ENCODE data around the gene NVL.

NVL gene

DNA sequence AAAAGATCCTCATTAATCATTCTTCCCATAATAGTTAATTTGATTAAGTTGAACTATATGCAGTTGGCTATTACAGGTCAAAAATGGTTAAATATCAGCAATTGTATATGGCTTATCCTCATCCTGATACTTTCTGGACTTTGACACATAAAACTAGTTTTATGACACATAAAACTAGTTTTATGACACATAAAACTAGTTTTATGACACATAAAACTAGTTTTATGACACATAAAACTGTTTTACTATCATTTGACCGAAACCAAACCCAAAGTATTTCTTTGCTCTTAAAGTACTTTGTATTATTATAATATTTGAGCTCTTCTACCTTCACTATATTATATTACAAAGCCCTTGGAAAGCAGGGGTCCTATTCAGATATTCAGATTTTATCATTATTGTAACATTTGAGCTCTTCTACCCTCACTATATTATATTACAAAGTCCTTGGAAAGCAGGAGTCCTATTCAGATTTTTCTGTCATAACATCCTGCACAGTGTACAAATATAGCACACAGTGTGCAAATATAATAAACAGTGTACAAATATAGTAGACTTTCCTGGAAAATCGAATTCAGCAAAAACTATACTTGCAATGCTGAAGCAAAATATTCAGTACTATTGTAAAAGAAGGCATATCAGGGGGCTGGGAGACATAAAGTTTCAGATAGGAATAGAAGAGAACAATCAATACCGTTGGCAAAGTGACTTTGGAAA is 53.0 kb downstream of the NVL start:
- no peak for DNase-seq

DNA sequence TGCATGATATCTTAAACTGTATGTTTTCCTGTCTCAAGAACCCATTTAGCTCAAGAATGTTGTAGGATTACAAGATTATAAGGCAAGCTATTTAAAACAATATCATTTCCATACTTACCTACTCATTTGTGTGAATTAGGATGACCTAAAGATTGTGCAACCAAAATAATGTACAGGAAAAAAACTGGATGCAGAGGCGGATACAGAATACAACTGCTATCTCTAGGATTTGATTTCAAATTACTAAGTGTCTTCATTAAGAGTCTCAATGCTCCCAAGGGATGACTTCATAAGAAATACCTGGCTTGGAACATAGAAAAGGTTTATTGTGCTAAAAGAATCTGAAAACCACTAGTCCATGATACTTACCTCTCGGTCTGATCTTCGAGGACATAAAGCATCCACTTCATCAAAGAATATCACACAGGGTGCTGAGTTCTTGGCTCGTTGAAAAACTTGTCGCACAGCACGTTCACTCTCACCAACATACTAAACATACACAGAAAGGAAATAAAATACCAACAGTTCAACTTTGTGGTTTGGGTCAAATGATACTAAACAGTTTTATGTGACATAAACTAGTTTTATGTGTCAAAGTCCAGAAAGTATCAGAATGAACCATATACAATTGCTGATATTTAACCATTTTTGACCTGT is 54.9 kb downstream of the NVL start:
- DNase-seq: no peak

DNA sequence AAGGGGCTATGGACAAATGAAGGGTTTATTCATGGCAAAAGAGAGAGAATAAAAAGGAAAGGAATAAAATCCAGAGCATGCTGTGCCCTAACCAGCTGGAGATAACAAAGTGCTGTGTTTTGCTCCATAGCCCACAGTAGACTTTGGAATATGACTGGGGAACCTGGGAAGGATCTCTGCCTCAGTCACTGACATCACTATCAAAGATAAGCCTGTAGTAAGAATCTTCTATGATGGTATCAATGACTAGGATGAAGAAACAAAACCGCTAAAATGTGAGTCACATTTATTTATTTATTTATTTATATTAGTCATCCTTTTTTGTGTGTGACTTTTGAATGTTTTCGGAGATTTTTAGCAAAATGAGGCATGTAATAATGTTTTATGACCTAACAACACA is 56.3 kb downstream of the NVL start:
- no peak for DNase-seq

DNA sequence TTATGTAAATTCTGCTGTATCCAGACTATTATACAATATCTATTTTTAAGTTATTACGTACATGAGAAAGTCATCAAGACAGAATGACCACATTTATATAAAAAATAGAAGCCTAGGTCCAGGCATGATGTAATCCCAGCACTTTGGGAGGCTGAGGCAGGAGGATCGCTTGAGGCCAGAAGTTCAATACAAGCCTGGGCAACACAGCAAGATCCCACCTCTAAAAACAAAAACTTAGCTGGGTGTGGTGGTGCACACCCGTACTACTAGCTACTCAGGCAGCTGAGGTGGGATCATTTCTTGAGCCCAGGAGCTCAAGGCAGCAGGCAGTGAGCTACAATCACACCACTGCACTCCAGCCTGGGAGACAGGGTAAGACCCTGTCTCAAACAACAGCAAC is 58.9 kb downstream of the NVL start:
- DNase-seq: no peak

DNA sequence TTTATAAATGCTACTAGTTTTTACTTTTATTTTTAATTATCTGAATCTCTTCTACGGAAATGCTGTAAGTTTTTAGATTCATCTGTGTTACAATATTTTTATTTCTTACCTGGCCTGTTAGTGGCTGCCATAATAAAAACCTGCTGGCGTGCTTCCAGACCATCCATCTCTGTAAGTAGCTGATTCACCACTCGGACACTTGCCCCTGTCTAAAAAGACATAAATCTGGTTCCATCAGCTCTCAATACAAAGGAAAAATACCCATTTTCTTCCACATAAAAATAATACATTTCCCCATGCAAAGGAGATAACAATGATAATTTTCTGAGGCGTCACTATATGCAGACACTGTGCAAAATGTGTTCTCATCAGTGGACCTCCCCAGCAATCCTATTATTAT is 62.0 kb downstream of the NVL start:
- DNase-seq: no peak

DNA sequence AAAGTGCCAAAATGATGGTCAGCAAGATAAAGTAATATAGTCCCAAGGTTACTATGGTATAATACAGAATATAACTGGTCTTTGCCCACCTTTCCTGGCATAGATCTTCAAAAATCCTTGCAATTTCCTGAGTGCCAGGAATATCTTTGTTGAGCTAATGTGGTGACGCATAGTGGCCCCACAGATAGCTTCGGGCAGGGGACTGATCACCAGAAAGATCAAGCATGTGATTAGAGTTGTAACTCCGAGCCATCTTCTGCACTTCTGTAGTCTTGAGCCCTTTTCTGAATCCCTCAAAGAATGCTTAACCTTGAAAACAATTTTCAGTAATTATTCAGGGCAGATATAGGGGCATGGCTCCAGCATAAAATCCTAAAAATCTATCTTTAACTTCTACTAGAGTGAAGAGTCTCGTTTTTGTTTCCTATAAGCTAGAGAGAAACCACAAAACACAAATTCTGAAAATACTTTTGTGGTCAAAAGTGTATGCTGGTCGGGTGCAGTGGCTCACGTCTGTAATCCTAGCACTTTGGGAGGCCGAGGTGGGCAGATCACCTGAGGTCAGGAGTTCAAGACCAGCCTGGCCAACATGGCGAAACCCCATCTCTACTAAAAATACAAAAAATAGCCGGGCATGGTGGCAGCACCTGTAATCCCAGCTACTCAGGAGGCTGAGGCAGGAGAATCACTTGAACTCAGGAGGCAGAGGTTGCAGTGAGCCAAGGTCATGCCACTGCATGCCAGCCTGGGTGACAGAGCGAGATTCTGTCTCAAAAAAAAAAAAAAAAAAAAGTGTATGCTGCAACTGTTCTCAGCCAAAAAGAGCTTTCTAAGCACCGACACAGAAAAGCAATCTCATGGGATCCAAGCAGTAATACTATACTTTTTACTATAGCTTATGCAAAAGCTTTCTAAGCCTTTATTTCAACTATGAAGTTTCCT is 62.8 kb downstream of the NVL start:
- no peak for DNase-seq

DNA sequence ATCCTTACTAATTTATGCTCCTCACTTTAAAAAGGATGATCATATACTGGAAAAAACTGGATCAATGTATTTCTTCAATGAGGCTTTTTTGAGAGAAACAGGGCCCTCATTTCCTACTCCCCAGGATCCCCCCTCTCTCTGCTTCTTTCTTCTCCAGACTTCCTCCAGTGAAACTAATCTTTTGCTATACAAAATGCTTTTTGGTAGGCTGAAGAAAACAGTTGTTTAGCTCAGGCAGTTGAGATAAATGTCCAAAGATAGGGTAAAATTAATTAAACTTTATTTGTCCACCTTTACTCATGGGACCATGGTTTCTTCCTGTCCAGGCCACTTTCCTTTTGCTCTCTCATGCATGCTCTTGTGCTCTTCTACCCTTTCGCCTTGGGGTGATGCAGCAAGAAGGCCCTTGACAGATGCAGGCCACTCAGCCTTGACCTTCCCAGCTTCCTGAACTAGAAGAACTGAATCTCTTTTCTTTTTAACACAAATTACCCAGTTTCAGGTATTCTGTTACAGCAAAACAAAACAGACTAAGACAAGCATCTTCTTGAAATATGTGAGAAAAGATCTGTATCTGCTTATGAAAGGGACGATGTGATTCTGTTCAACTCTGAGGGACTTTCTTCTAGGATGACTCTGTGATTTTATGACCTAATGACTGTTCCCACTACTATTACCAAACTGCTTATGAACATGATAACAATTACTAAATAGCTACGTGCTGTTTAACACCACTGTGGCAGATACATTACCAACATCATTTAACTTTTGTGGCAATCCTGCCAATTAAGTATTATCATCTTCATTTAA is 63.7 kb downstream of the NVL start:
- DNase-seq: no peak

DNA sequence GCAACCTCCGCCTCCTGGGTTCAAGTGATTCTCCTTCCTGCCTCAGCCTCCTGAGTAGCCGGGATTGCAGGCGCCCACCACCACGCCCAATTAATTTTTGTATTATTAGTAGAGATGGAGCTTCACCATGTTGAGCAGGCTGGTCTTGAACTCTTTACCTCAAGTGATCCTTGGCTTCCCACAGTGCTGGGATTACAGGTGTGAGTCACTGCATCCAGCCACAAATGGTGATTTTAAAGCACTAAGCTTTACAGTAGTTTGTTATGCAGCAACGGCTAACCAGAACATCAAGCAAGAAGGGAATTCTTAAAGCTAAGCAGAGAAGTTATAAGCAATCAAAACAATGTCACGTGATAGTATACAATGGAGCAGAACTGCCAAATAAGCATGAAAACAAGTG is 65.7 kb downstream of the NVL start:
- no peak for DNase-seq

DNA sequence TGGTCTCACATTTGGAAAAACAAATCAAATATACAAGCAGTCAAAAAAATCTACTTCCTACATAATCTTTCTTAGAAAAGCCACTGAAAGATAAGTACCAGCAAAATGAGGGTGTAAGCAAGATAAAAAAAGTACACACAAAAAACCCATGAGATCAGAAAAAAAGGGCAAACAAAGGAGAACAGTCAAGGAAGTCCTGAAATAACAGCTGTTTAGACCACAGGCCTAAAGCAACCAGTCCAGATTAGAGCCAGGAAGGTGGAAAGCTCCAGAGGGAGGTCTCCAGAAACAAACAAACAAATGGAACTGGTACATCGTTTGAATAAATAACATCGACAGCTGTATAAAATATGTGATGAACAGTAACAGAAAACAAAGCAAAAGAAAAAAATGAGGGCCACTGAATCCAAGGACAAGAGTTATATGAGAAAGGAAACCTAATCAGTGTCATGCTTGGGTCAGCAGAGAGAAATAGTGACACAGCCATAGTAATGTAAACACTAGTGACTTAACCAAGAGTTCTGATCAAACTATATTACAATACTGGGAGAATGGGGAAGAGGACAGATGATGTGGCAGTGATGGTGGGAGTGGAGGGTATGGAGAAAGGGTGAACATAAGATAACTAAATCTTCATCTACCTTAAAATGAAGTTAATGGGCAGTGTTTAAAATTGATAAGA is 67.5 kb downstream of the NVL start:
- no peak for DNase-seq

DNA sequence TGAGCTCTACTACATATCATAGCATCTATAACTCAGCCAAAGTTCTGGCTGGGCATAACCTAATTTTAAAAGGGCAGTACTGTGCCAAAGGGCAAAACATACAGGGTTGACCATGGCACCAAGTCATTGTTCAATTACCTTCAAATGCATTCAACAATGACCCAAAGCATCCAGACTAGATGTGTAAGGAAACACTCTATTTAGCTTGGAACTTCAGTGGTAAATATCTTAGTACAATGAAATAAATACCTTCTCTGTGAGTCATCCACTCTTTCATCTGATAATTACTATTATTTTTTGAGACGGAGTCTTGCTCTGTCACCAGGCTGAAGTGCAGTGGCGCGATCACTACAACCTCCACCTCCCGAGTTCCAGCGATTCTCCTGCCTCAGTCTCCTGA is 70.0 kb downstream of the NVL start:
- no peak for DNase-seq

DNA sequence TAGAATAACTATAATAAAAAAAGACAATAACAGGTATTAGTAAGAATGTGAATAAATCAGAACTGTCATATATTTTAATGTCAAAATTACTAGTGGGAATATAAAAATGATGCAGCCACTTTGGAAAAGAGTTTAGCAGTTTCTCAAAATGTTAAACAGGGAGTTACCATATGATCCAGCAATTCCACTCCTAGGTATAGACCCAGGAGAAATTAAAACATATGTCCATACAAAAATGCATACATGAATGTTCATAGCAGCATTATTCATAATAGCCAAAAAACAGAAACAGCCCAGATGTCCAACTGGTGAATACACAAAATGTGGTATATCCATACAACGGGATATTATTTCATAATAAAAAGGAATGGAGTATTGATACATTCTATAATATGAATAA is 71.6 kb downstream of the NVL start:
- no peak for DNase-seq

DNA sequence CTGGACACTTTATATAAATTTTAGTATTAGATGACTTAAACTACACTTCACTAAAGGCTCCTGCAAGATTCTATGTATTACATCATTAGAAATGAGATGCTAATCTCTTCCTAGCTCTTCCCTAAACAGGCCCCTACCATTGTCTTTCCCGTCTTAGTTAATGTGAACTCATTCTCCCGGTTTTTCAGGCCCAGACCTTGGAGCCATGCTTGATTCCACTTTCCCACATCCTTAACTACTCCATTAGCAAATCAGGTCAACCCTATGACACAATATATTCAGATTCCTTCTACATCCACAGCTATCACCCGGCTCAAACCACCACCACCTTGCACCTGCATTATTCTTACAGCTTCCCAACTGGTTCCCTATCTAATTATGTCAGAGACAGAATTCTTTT is 73.3 kb downstream of the NVL start:
- DNase-seq: no peak

DNA sequence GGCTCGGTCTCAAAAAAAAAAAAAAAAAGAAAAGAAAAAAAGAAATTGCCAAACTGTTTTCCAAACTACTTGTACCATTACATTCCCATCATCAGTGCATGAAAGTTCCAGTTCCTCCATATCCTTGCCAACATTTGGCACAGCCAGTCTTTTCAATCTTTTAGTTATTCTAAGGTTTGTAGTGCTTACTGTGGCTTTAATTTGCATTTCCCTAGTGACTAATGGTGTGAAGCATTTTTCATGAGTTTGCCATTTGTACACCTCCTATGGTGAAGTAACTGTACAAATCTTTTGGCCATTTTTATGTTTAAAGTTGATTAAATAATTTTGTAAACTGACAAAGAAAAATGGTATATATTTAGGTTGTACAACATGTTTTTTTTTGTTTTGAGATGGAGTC is 76.3 kb downstream of the NVL start:
- no peak for DNase-seq

DNA sequence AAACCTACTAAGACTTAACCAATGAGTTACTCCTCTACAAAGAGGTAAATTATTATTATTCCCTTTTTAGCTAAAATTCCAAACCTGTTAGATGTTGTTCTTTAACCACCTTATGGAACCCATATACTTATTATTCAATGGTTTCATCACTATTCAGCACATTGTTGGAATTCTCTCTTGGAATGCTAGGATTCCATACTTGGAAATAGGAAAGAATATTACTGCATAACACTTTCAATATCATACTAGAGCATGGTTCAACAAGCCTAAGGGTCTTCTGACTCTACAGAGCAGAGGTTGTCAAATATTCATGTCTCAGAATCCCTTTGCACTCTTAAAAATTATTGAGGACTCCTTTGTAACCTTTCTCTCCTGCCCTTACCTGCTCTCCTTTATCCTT is 77.5 kb downstream of the NVL start:
- DNase-seq: no peak

DNA sequence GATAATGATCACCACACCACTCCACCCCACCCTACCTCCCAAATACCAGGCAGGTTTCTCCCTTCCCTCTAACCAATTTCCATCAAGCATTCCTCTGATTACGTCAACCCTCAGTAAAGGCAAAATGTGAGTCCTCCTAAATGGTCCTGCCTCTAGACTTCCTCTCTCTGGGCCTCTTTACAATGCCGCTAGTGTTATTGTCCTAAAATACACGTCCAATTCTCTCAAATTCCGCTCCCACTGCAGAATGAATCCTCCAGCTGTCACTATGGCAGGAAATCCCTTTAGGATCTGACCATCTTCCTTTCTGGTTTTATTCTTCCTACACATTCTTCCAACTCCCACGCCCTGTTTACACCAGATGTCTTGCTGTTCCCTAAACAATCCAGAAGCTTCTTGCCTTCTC is 78.2 kb downstream of the NVL start:
- DNase-seq: no peak

DNA sequence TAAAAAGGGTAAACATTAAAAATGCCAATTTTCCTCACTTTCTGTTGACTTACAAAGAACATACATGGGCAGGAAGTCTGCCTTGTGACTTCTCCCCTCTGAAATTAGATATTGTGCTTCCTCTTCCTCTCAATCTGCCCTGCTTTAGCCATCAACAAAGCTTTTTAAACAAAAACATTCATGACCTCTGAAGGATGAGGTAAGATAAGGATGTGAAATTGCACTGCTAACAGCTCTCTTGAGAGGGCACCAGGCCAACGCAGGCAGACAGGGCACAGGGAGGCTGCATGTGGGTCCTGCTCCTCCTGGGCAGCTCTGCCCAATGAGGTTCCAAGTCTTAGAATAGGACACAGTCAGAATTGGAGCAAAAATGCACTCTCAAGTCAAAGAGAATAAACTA is 84.8 kb downstream of the NVL start:
- DNase-seq: no peak

DNA sequence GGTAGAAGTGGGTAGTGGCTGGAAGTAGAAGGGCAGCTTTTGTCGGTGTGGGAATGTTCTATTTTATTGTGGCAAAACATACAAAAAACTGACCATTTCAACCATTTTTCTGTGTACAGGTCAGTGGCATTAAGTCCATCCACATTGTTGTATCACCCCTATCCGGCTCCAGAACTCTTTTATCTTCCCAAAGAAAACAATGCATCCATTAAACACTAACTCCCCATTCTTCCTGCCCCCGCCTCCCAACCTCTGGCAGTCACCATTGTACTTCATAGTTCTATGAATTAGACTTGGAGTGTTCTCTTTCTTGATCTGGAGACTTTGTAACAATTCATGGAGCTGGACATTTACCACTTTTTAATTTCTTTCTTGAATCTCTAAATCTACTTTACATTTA is 91.2 kb downstream of the NVL start:
- no peak for DNase-seq

DNA sequence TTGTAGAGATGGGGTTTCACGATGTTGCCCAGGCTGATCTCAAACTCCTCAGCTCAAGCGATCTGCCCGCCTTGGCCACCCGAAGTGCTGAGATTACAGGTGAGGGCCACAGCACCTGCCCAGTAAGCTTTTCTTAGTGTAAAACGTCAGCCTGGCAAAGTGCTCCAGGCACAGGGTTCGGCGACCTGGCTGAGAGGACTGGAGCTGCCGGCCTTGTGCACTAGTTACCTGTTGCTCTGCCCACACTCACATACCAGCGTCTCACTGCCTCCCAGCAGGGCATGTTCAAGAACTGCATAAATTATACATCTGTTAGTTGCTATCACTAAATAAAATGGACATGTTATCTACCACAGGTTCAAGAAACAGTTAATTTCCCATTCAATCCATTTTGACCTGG is 91.8 kb downstream of the NVL start:
- DNase-seq: no peak

DNA sequence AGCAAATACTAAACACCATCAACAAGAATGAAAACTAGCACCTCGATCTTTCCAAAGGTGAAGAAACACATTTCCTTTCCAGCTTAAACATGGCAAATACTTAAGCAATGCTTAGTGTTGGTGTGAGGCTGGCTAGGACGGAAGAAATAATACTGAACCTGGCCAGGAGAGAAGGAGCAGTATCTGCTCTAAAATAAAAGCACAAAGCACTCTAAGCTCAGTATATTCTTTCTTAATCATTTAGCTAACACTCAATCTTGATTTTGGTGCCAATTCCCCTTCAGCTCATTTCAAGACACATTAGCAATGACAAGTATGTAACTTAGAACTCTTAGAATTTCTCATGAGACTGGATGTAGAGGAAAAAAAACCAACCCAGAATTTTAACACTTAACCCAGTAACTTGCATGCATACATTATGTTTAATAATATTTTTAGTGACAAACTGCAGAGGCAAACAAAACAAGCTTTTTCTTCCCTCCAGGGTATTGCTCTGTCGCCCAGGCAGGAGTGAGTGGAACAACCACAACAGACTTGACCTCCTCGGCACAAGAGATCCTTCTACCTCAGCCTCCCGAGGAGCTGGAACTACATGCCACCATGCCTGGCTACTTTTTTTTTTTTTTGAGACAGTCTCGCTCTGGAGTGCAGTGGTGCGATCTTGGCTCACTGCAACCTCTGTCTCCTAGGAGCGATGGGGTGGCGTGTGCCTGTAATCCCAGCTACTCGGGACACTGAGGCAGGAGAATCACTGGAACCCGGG is 92.7 kb downstream of the NVL start:
- no peak for DNase-seq

DNA sequence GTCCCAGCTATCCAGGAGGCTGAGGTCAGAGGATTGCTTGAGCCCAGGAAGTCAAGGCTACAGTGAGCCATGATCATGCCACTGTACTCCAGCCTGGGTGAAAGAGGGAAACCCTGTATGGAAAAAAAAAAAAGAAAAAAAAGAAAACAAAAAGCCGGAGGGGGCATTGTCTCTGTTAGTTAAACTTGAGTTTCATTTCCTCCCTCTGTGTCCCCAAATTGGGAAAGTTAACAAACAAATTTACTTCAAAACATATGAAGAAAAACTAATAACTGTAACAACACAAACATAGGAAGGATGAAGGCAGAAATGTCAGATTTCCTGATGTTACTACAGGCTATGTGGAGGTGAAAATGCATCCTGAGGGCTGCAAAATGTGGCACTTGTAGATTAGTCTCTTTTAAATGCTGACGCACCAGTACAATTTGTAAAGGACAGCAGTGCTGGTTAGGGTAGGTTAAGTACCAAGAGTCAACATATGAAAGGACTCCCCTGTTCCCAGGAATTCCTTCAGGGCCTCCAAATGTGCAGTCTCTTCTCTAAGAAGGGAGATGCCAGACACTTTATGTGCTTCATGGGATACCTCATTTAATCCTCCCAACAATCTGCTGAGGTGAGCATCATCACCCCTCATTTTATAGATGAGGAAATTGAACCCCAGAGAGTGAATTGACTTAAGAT is 94.0 kb downstream of the NVL start:
- no peak for DNase-seq

DNA sequence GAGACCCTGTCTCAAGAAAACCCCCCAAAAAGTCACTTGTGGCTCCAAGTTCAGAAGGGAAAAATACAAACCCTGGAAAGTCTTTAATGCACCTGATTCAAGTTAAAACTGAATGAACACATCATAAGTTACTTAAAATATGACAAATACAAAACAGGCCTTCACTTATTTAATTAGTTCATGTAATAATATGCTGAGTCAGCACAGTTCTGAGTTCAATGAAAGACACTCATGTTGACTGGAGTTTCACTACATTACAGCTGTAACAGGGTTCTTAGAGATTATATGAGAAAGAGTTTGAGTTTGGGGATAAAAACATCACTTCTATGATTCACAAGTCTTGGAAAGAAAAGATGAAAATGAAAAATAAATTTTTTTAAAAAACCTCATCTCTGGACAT is 96.0 kb downstream of the NVL start:
- no peak for DNase-seq

Data from NCI-H69 (cell line).